Activated CD8-positive, alpha-beta memory T cell treated with anti-CD3 and anti-CD28 coated beads, Interleukin-2, amount 50 U/mL, for 48 hours (primary cell): ENCODE data around the gene TFAP2A.

ENCODE experiments used
- DNase-seq: peaks from one replicate; pipeline ENCODE4 v3.0.0-alpha.2; 2020

The TFAP2A gene

DNA sequence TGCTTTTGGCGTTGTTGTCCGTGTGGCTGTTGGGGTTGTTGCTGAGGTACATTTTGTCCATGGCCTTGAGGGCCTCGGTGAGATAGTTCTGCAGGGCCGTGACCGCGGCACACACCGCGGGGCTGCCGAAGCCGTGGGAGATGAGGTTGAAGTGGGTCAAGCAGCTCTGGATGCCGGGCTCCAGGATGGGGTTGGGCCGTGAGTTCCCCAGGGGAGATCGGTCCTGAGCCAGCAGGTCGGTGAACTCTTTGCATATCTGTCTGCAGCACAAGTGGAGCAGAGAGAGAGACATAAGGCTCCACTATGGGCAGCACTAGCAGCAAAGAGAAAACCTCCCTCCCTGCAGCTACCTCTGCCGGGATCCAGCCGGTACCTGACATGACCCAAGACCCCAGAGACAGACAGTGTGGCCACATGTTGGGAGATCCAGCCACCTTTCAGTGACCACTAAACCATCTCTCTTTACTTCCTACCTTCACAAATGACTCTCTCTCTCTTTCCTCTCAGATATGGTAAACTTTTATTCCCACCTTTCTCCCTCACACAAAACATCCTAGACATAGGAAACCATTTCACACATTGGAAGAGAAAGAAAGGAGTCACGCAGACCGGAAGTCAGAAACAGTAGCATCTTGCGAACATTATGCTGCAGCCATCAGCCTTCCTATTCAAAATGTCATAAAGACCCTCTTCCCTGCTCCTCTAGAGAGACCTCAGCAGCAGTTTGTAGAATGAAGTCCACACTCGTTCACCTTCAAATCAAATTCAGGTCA, 16.2 kb downstream of the TFAP2A start:
- DNase-seq, result no peak

DNA sequence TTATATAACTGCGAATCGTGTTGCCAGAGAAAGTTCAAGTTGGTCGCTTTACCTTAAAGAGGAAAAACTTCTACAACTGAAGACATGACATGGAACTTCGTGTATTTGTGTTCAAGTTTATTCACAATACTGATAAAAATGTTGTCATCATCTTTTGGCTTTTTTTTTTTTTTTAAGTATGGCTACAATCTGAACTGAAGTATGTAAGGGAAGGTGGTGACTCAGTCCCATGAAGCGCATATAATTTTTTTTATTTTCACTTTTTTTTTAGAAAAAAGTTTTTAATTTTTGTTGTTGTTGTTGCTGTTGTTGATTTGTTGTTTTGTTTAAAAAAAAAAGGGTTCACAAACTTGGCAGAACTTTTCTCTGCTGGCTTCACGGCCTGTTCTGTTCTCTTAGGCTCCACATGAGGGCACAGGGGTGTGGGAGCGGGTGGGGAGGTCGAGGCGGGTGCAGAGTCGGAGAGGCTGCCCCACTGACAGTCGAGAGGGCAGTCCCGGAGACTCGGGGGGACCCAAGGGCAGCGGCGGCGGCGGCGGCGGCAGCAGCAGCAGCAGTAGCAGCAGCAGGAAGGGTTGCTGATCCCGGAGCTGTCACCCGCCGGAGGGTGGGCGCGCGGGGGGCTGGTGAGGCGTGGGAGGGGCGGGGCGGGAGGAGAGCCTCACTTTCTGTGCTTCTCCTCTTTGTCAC, 17.0 kb downstream of the TFAP2A start:
- no peak for DNase-seq

DNA sequence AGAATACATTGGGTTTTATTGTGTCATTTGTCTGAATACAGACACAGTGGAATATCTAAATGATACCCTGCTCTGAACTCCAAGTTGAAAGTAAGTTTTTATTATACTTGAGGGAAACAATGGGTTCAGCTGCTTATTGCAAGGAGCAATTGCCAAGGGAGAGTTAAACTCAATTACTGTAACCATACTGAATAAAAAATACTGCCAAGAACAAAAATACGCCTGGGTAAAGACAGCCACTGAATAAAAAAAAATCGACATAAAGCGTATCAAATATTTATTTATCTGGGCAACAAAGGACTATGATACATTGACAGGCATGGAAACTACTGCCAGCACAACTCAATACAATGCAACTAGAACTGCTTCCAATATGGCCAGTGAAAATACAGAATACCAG, 18.1 kb downstream of the TFAP2A start:
- DNase-seq, result no peak

- no peak for DNase-seq
Measured at GRCh38 chr6:10395704-10396546, 18.9 kb downstream of the TFAP2A start.

DNA sequence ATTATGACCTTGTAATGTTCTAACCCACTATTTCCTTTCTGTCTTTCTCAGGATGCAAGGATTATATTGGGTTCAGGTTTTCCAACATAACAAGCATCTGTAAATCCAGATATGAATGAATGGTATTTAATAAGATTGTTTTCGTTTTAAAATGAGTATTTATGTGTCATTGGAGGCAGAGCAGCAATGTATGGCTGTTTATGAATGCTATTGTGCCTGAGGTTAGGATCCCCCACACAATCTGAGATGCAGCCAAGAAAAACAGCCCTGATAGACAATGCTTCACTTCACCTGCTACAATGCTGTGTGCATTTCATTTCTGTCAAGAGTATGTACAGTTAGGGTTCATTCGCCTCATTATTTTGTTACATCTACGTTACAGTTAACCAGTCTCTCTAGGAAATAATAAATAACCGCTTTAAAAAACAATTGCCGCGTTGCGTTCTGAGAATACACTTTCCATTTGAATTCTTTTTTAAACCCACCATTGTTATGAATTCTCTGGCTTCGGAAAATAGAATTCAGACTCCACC, 19.6 kb downstream of the TFAP2A start:
- DNase-seq, result no peak

- no peak for DNase-seq
Measured at GRCh38 chr6:10393544-10394225, 21.2 kb downstream of the TFAP2A start.

DNA sequence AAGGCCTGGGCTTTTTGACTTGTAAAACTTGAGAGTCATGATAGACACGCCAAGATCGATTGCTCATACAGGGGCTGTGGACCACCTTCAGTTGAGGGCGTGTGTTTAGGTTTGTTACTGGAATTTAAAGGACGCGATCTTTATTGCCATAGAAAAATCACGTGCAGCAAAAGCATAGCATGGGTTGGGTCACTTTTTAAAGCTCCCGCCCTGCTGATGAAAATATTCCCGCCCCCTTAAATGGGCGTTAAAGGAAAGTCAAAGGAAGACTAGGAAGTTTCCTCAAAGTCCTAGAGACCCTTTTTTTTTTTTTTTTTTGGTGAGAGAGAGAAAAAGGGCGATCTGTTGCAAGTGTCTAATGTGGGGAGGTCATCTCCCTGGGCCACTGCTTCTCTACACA, 23.1 kb downstream of the TFAP2A start:
- no peak for DNase-seq

DNA sequence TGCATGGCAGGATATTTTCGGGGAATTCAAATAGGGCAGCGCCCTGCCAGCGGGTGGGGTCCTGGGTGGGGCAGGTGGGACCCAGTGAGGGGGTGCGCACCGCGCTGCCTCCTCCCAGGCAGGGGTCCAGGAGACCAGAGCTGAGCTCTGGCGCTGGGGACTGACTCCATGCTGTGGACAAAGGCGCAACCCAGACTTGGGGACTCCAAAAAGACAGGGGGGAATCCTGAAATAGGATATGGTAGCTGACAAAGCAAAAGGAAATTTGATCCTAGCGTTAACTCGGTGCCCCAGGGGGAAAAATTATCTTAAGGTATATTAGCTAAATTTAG, 23.6 kb downstream of the TFAP2A start:
- DNase-seq, result no peak

DNA sequence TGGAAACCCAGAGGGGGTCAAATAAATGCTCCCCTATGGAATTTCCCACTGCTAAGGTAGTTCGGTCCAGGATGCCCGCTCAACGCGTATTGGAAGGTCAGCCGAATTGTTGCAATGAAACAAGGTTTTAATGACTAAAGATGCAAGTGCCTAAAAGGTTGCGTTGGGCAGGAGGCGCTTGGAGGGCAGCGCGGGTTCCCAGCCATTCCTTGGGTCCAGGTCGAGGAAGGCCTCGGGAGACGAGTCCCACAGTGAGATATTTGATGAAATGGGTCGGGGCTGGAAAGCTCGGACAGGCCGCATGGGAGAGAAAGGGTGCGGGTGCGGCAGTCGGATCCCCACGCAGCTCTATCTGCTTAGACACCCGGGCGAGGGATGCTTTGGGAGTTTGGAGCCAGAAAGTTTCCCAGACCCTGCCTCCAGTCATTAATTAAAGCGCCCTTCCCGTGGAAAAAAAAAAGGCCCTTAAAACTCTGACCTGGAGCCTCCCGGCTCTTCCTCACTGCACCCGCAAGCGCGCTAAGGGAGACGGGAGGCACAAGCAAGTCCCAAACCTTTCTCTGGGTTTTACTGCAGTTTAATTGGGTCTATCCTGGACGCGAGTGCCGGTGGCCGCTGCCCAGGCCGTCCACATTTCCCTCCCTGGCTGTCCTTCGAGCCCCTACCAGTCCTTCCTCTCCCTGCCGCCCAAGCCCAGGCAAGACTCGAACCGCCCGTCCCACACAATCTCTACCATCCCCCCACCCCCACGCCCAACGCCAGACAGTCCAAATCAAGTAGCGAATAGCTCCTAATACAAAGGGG, 24.2 kb downstream of the TFAP2A start:
- DNase-seq, result no peak

GRCh38 chr6:10389739-10390494, 25.0 kb downstream of the TFAP2A start:
- DNase-seq, result no peak

GRCh38 chr6:10386756-10387654, 27.9 kb downstream of the TFAP2A start:
- DNase-seq, result no peak

GRCh38 chr6:10386220-10386619, 28.7 kb downstream of the TFAP2A start:
- DNase-seq, result no peak

DNA sequence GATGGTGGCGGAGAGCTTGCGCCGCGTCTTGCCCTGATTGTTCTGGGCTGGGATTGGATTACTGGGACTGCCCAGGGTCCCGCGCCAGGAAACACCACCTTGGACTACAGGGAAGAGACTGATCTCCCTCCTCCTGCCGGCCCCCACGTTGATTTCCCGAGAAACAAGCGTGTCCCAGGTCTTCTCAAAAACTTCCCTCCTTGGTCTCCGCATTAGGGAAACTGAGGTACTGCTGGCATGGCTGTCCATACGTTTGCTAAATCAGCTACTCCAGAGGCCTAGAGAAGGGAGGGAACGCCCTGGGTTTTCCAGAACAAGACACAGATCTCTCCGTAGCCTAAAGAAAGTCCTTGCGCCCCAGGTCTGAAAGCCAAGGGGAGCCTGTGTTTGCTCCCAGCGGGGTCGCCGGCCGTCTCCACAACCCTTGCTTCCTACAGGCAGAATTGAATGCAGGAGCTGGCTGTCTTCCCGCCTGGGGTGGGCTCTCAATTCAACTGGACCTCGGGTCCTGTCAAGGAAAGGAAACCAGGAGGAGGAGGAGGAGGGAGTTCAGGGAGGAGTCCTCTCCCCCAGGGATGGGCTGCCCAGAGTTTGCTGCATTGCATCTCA, 29.2 kb downstream of the TFAP2A start:
- DNase-seq, result no peak

DNA sequence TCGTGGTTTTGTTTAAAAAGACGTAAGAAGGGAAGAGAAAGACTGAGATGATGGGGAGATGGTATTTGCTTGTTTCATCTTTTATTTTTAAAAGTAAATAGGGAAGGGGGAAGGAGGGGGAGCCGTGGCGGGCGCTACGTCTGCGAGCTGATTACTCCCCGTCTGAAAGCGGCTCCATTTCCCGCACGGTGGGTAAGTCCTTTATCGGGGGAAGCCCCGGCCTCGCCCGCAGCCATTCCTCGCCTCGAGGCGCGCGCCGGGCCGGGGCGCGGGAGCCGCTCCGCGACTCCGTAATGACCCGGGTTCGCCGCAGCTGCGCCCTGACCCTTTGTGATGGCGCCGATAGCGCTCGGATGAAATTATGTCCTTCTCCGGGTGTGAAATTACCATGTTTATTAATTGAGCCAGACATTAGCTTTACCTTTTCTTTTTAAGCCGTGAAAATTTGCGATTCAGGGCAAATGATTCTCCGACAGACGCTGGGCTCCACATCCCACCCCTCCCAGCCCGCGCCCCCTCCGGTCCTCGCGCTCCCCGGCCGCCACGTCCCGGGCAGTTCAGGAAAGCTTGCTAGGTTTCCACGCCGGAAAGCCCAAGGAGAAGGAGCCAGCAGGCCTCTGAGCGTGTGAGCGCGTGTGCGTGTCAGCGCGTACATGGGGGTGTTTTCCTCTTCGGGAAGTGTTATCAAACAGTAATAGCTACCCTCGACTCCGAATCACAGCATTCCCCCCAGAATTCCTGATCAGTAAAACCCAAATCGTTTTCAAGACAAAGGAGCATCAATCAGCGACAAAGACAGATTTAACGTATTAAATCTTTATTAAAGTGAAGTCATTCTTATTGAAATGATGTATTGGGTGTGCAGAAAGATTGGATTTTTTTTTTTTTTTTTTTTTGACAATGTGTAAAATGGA, 30.0 kb downstream of the TFAP2A start:
- no peak for DNase-seq

DNA sequence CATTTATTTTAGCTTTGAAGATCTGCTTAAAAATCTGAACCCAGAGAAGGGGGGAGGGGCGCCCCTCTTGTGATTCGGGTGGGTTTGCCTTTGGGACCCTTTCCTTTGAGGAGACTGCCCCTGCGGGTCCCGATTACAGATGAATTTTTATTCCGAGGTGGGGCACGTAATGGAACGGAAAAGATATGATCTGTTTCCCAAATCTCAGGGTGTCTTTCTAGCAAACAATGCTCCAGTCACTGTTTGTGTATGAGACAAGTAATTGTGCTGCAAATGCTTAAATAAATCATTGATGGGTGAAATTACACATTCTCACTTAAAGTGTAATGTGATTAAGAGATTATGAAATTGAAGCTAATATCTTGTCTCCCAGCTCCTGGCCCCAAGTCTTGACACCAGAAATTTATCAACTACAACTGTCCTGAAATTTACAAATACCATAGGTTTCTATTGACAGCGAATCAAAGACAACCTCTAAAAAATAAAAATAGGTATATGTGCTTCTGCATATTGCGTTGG, 30.7 kb downstream of the TFAP2A start:
- no peak for DNase-seq

GRCh38 chr6:10383331-10384090, 31.4 kb downstream of the TFAP2A start:
- no peak for DNase-seq

DNA sequence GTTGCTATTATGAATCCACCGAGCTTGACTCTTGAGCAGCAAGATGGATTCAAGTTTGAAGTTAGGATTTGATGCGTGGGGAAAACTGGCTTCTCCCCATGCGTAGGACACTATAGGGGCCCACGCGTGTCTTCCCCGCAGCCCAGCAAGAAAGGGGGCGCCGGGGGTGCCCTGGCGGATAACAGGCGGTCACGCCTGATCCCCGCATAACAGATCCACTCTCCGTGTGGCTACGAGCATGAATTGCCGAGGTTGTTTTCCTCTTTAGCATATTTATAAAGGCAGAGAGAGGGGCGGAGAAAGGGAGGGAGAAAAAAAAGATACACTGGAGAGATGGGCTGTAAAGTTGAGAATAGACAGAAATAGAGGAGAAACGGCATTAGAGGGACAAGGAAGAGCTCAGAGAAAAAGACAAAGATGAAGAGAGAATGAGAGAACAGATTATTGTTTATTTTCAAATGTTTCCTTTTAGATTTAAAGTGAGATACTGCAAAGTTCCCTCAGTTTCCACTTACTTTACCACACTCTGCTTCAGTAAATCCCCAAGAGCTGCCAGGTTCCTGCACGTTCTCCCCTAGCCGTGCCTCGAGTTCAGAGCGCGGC, 32.0 kb downstream of the TFAP2A start:
- no peak for DNase-seq
